ENCODE measurements around the gene ST3GAL2. TPM values are rescaled to one million over a fixed set of nuclear protein-coding genes. Genes with fewer than 3 reads are reported as not detected.
A peak's percentile ranks its signal among the peaks of the same experiment; 100 is the strongest.

ST3GAL2 gene
- total and polyA plus RNA-seq, 2 experiments from 2014 or later, result 46.1 to 115 TPM

- no peaks in the 10 kb centered on the region for H3K9me3 ChIP-seq (ENCODE audit: low read depth)
- H3K4me3 ChIP-seq, result no peak overlapping the region
- no peaks in the 10 kb centered on the region for H3K4me1 ChIP-seq (ENCODE audit: low read depth)
- H3K36me3 ChIP-seq, result peaks cover 19% of the 10 kb centered on the region
- no peaks in the 10 kb centered on the region for H3K27me3 ChIP-seq
- DNase-seq (ENCODE audit: low read depth in 1 of 2, low spot score in 1 of 2), result no peak
- no peak overlapping the region for H3K27ac ChIP-seq
- TF ChIP-seq CTCF (IDR thresholded peaks at IDR 0.05; ENCODE audit: low read depth, low read length), result no peak
These were observed 41.5 kb upstream of the ST3GAL2 start for GRCh38 chr16:70480127-70481105.

GRCh38 chr16:70478912-70479341, 40.0 kb upstream of the ST3GAL2 start:
- peaks cover 16% of the 10 kb centered on the region for H3K36me3 ChIP-seq
- H3K4me1 ChIP-seq (ENCODE audit: low read depth), result no peaks in the 10 kb centered on the region
- no peaks in the 10 kb centered on the region for H3K9me3 ChIP-seq (ENCODE audit: low read depth)
- no peak overlapping the region for H3K27ac ChIP-seq
- H3K27me3 ChIP-seq, result no peaks in the 10 kb centered on the region
- no peak for TF ChIP-seq CTCF (IDR thresholded peaks at IDR 0.05; ENCODE audit: low read depth, low read length)
- no peak overlapping the region for H3K4me3 ChIP-seq
- DNase-seq (ENCODE audit: low read depth in 1 of 2, low spot score in 1 of 2), result peak in 1 of 2 donors; percentile 9

GRCh38 chr16:70478169-70478568, 39.3 kb upstream of the ST3GAL2 start:
- Histone ChIP-seq H3K9me3 (ENCODE audit: low read depth) (no peaks in the 10 kb centered on the region), H3K4me3 (no peak overlapping the region), H3K27me3 (no peaks in the 10 kb centered on the region), H3K36me3 (peaks cover 10% of the 10 kb centered on the region), H3K27ac (no peak overlapping the region), H3K4me1 (ENCODE audit: low read depth) (no peaks in the 10 kb centered on the region)
- TF ChIP-seq CTCF (IDR thresholded peaks at IDR 0.05; ENCODE audit: low read depth, low read length), result no peak
- DNase-seq (ENCODE audit: low read depth in 1 of 2, low spot score in 1 of 2), result no peak

- no peak for TF ChIP-seq CTCF (IDR thresholded peaks at IDR 0.05; ENCODE audit: low read depth, low read length)
- Histone ChIP-seq H3K36me3 (peaks cover 7% of the 10 kb centered on the region), H3K4me1 (ENCODE audit: low read depth) (no peaks in the 10 kb centered on the region), H3K27ac (no peak overlapping the region), H3K27me3 (no peaks in the 10 kb centered on the region), H3K4me3 (no peak overlapping the region), H3K9me3 (ENCODE audit: low read depth) (no peaks in the 10 kb centered on the region)
- DNase-seq (ENCODE audit: low read depth in 1 of 2, low spot score in 1 of 2), result peak in 1 of 2 donors; percentile 67
These were observed 37.5 kb upstream of the ST3GAL2 start for GRCh38 chr16:70476272-70477020.

GRCh38 chr16:70475054-70475871, 36.4 kb upstream of the ST3GAL2 start:
- Histone ChIP-seq H3K27me3 (no peaks in the 10 kb centered on the region), H3K27ac (no peak overlapping the region), H3K4me3 (no peak overlapping the region), H3K4me1 (ENCODE audit: low read depth) (no peaks in the 10 kb centered on the region), H3K9me3 (ENCODE audit: low read depth) (no peaks in the 10 kb centered on the region), H3K36me3 (peaks cover 7% of the 10 kb centered on the region)
- no peak for DNase-seq (ENCODE audit: low read depth in 1 of 2, low spot score in 1 of 2)
- TF ChIP-seq CTCF (IDR thresholded peaks at IDR 0.05; ENCODE audit: low read depth, low read length), result no peak
